Thyroid gland (tissue), 4 donors: ENCODE measurements around the gene ARIH2.

Experiments
- POLR2A ChIP-seq, 2 donors: fragments of 450-650 bp; IDR thresholded peaks; one replicate each; pipeline ENCODE4 v1.6.1; 2017; ENCODE audit warnings: antibody characterized with exemption in 2 of 2, mild to moderate bottlenecking in 2 of 2, moderate library complexity in 1 of 2
- TF ChIP-seq, protein P1 (sequence below), 6 experiments: fragments of 200-600 bp in 3 of 6; fragments of 450-650 bp in 3 of 6; sonication (generic) in 3 of 6; IDR thresholded peaks; one replicate each; pipeline ENCODE4 v1.5.1; 2016 to 2019; ENCODE audit warnings: antibody characterized with exemption in 6 of 6, mild to moderate bottlenecking in 2 of 6, inconsistent platforms in 1 of 6, moderate library complexity in 1 of 6

DNA sequence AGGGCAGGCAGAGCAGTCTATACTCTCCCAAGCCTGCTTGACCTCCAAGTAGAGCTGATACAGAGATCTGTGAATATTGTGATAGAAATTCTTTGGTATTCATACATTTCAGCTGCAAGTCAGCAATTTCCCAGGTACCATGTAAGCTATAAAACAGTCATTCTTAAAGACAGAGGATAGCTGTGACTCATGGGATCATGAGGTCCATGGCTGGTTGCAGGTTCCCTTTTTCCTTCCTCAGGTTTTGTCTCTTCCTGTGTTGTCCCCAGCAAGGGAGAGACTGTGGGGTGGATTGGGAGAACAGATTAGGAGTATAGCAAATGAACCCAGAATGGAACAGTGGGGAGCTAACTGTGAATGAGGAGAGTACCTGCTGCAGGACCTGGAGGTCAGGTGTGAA lies 66.0 kb downstream of the ARIH2 start:
- TF ChIP-seq, protein P1, sequence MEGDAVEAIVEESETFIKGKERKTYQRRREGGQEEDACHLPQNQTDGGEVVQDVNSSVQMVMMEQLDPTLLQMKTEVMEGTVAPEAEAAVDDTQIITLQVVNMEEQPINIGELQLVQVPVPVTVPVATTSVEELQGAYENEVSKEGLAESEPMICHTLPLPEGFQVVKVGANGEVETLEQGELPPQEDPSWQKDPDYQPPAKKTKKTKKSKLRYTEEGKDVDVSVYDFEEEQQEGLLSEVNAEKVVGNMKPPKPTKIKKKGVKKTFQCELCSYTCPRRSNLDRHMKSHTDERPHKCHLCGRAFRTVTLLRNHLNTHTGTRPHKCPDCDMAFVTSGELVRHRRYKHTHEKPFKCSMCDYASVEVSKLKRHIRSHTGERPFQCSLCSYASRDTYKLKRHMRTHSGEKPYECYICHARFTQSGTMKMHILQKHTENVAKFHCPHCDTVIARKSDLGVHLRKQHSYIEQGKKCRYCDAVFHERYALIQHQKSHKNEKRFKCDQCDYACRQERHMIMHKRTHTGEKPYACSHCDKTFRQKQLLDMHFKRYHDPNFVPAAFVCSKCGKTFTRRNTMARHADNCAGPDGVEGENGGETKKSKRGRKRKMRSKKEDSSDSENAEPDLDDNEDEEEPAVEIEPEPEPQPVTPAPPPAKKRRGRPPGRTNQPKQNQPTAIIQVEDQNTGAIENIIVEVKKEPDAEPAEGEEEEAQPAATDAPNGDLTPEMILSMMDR (IDR thresholded peaks at IDR 0.05): no peak
- TF ChIP-seq POLR2A (IDR thresholded peaks at IDR 0.05): no peak
